Left cardiac atrium (tissue), 4 donors: ENCODE data around the gene STMN3. TPM values are rescaled to one million over a fixed set of nuclear protein-coding genes. Genes with fewer than 3 reads are reported as not detected.
A peak's percentile ranks its signal among the peaks of the same experiment; 100 is the strongest.
"Not testable (repeated sequence)": the region's sequence is repeated elsewhere in the genome, so short reads cannot be mapped to it uniquely, and the experiment has no call there.

Experiments
- ATAC-seq, 2 donors: fragments of 200-7000 bp; cut with Tn5 transposase; one replicate each; pipeline ENCODE4 v1.9.1; 2020; ENCODE audit warnings: mild to moderate bottlenecking in 2 of 2, moderate library complexity in 2 of 2
- DNase-seq: peaks from one replicate; pipeline ENCODE4 v3.0.0-alpha.2; 2020
- intact Hi-C, 2 donors: fragments of 100-400 bp; cut with DNase I; formaldehyde crosslinking; loops; one replicate each; pipeline versions ENCODE4 v1.14.1 to v1.15.1; 2022 to 2023
- total RNA-seq, 2 donors: library from RNA; stranded (reverse); fragmentation: NEBNext Ultra II Directional; extraction: Animal tissue kit (Norgen Biotek cat#: 25700); gene quantifications; one replicate each; pipeline ENCODE4 v1.2.1, GENCODE V29; 2021
- donor health status: DM: no; HTN: yes; CAD: no.
- donor health status: DM: no; HTN: yes; CAD: no; lungs with severe emphysema.
- donor health status: DM: yes; HTN: yes; CAD: no.
- donor health status: Dilated cardiomyopathy.

STMN3 gene
- total RNA-seq, 2 donors from 2014 or later: 6.9 to 8.4 TPM

DNA sequence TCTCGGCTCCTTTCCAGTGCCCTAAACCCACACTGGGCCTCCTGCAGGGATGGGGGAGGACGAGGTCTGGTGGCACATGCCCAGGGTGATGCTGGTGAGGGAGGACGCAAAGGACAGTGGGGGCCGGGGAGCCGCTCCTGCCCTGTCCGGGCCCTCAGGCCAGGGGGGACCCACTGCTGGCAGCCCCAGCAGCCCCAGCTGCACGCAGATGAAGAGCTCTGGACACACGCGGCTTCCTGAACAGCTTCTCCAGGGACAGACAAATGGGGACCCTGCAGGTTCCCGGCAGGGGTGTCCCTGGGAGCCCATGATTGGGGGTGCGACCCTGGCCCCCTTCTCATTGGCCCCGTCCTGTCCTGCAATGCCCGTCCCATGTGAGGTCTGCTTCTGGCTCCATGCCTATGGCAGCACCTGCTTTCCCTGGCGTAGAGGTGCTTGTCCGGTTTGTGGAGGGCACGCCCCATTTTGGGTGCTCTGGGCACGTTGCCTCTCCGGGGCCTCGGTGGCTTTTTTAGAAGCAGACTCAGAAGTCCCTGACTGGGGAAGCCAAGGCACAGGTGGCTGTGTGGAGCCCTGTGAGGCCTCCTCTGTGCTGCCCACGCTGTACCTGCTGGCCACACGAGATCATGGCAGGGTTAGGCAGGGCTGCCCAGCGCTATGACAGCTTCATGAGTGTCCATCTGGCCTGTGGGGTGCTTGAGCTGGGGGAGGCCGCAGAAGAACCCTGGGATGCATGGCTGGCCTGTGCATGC lies 27.8 kb upstream of the STMN3 start:
- ATAC-seq (no peak), DNase-seq (no peak)
- intact Hi-C loops: no loop called here

DNA sequence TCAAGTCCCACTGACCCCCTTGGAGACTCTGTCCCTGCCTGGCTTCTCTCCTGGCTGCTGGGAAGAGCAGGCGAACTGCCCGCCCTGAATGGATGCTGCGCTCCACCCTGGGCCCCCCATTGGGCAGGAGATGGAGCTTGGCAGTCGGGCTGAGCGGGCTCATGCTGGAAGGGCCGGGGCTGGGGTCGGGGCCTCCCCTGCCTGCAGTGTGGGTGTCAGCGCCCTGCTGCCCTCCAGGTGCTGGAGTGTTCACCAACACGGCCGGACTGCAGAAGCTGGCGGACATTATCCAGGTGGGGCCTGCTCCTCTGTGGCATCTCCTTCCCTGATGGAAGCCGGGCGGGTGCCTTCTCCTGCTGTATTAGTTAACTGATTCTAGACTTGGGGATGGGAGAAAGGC lies 27.2 kb upstream of the STMN3 start:
- DNase-seq: no peak
- ATAC-seq: no peak
- intact Hi-C loops: no loop called here

DNA sequence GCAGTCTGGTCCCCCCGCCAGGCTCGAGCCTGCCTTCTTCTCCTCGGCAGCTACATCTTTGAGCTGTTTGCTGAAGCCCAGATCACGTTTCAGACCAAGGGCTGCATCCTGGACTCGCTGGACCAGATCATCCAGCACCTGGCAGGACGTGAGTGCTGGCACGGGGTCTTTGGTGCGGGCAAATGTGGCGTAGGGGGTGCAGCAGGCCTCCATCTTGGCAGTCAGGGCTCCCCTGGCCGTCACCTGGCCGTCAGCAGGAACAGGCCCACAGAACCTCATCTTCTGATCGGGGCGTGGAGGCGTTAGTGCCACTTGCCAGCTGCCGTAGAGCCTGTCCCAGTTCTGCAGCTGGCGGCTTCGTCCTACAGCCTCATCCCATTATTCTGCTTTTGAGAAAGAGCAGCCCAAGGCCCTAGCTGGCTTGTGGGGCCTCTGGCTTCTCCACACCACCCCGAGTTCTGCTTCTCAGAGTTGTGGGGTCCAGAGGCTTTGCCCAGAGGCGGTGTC lies 26.6 kb upstream of the STMN3 start:
- no peak for ATAC-seq
- intact Hi-C loops: no loop called here
- DNase-seq: no peak

DNA sequence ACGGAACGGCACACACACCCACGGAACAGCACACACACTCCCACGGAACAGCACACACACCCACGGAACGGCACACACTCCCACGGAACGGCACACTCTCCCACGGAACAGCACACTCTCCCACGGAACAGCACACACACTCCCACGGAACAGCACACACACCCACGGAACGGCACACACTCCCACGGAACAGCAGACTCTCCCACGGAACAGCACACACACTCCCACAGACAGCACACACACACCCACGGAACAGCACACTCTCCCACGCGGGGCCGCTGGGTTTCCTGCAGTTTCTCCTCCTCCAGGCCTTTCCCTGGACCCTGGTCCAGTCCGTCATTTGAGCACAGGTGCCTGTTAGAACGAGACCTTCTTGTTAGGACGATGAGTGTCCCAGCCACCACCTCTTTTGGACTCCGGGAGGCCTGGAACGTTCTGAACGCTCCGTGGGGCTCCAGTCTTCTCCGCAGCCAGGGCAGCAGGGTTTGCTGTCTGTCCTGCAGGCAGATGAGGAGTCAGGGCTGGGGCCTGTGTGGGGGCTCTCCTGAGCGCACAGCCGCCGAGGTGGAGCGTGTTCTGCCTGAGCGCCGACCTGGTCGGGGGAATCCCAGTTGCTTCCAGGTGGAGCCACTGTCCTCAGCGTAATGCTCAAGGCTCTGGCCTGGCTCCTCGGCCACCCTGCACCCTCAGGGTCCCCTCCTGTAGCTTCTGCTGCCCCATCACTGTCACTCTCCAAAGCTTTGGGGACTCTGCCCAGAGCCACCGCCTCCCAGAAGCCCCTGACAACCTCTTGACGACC lies 25.6 kb upstream of the STMN3 start:
- intact Hi-C loops: no loop called here
- no peak for ATAC-seq
- no peak for DNase-seq

DNA sequence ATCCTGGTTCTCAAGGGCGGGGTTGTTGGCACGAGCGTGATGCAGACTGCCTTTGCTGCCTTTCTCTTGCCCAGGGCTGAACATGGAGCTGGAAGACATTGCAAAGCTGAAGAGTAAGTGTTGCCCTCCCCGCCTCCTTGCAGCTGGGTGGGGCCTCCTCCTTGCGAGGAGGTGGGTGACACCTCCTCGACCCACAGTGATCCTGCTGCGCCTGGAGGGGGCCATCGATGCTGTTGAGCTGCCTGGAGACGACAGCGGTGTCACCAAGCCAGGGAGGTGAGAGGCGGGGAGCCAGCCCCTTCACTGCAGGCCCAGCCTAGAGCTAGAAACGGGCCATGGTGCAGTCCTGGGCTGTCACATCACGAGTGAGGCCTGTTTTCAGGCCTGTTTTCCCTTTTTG lies 24.8 kb upstream of the STMN3 start:
- ATAC-seq (no peak), DNase-seq (no peak)
- intact Hi-C loops: no loop called here

DNA sequence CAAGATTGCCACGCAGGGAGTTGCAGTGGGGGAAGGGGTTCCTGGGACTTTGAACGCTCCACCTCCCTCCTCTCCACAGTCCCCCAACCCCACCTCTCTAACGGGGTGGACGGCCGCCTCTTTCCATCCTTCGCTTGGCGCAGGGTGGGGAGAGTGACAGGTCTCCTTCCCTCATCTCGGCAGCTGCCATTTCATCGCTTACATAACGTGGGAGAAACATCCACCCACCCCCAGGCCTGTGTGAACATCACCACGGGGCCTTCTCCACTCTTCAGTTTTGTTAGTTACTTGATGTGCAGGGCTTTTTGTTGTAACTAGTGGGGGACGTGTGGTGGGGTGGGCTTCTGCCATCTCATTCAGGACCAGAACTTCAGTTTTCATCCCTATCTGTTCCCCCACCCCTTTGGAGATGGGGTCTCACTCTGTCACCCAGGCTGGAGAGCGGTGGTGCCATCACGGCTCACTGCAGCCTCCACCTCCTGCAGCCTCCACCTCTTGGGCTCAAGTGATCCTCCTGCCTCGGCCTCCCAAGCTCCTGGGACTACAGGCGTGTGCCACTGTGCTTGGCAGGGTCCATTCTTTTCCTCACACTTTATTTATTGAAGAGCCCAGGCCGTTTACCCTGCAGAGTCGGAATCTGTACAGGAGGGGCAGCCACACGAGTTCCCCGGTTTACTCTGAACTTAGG lies 22.6 kb upstream of the STMN3 start:
- no peak for DNase-seq
- ATAC-seq: no peak
- intact Hi-C loops: no loop called here

DNA sequence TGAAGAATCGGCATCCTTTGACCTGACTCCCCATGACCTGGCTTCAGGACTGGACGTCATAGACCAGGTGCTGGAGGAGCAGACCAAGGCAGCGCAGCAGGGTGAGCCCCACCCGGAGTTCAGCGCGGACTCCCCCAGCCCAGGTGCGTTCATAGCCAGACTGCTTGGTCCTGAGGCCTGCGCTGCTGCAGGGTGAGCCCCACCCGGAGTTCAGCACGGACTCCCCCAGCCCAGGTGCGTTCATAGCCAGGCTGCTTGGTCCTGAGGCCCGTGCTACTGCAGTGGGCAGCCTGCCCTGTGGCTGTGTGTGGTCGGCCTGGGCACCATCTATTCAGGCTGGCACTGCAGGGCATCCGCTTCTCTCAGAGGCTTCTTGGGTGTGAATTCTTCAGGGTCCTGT lies 20.7 kb upstream of the STMN3 start:
- intact Hi-C loops: no loop called here
- DNase-seq: no peak
- no peak for ATAC-seq

DNA sequence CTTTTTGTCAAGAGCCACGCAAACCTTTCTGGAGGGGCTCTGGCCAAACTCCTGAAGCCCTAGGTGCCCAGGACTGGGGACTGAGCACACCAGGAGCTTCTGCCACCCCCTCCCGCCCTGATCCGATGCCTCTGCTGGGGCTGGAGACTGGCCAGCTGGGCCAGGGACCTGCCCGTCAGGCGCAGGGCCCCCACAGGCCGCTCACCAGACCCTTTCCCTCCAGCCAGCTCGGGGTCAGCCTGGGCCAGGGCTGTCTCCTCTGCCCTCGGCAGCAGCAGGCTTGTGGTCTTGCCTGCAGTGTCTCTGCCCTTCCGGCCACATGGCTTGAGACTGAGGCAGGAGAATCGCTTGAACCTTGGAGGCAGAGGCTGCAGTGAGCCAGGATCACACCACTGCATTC lies 19.4 kb upstream of the STMN3 start:
- no peak for ATAC-seq
- intact Hi-C loops: no loop called here
- DNase-seq: no peak

DNA sequence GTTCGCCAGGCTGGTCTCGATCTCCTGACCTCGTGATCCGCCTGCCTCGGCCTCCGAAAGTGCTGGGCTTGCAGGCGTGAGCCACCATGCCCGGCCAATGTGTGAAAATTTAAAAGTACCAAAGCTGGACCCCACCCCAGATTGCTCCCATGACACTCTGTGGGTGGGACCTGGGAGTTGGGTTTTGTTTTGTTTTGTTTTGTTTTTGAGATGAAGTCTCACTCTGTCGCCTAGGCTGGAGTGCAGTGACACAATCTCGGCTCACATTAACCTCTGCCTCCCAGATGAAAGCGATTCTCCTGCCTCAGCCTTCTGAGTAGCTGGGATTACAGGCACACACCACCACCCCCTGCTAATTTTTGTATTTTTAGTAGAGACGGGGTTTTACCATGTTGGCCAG lies 18.5 kb upstream of the STMN3 start:
- intact Hi-C loops, DNase-seq, ATAC-seq: not testable (repeated sequence)

DNA sequence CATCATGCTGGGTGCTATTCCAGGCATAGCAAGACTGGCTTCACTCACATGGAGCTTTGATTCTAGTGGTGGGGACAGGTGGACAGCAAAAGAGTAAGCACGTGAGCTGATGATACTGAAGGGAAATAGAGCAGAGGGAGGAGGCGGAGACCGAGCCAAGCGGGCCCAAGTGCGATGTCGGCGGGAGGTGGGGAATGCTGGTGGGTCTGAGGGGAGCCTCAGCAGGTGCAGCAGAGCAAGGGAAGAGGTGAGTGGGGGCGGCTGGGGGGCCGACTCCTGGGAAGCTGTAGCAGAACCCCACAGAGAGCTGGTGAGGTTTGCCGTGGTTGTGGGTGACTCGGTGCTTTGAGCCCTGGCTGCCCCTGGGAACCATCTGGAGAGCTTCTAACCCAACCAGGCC lies 15.1 kb upstream of the STMN3 start:
- intact Hi-C loops: no loop called here
- DNase-seq (no peak), ATAC-seq (no peak)

DNA sequence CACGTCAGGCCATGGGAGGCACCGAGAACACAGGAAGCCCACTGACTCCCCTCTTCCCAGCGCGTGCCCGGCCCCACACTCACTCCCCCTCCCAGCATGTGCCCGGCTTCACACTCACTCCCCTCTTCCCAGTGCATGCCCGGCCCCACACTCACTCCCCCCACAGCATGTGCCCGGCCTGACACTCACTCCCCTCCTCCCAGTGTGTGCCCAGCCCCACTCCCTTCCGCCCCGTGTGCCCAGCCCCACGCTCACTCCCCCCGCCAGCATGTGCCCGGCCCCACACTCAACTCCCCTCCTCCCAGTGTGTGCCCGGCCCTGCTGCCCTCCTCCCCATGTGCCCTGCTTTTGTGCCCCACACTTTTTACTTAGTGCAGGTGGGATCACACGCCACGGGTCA lies 14.6 kb upstream of the STMN3 start:
- intact Hi-C loops: no loop called here
- no peak for DNase-seq
- no peak for ATAC-seq

DNA sequence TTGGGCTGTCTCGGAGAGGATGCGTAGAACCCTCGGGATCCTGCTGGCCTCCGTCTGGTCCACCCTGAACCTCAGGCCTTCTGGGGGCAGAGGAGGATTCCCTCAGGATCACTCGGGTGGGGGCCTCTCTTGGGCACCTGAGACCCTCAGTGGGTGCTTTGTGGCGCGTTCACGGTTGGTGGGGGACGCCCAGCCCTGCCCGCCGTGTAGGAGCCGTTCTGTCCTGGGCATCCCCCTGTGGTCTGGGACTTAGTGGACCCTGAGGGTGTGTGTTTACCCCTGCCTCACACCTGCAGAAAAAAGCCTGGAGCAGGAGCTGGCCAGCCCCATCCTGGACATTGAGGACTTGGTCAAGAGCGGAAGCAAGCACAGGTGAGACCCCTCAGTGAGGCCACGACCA lies 12.5 kb upstream of the STMN3 start:
- intact Hi-C loops: no loop called here
- DNase-seq: no peak
- ATAC-seq: no peak

DNA sequence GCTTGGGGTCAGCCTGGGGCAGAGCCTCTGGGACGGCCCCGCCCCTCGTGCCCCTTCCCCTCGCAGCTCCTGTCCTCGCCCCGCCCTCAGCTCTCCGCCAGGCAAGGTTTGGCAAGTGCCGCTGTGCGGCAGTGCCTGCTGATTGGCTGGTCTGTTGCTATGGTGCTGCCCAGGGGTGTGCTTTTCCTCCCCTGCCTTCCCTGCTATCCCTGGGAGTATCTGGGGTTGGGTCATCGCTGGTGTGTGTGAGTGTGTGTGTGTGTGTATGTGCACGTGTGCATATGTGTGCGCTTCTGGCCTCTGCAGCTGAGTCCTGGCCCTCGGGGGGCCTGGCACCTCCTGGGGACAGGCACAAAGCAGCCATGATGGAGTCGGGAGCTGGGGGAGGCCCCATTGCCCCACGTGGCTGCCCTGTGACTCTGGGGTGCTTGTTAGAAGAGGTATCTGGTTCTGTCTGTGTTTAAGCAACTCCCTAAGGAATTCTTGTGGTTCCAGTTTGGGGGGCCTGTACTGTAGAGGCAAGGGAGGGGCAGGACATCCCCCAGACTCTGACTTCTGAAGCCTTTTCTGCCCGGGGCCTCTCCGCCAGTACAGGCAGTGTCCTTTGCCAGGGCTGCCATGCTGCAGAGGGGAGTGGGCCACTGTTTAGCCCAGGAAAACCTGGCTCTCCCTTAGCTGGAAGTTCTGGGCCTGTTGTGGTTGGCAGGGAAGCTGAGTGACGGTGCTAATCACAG lies 11.8 kb upstream of the STMN3 start:
- intact Hi-C loops: no loop called here
- DNase-seq: no peak
- peak; percentile 19 to 76 for ATAC-seq

DNA sequence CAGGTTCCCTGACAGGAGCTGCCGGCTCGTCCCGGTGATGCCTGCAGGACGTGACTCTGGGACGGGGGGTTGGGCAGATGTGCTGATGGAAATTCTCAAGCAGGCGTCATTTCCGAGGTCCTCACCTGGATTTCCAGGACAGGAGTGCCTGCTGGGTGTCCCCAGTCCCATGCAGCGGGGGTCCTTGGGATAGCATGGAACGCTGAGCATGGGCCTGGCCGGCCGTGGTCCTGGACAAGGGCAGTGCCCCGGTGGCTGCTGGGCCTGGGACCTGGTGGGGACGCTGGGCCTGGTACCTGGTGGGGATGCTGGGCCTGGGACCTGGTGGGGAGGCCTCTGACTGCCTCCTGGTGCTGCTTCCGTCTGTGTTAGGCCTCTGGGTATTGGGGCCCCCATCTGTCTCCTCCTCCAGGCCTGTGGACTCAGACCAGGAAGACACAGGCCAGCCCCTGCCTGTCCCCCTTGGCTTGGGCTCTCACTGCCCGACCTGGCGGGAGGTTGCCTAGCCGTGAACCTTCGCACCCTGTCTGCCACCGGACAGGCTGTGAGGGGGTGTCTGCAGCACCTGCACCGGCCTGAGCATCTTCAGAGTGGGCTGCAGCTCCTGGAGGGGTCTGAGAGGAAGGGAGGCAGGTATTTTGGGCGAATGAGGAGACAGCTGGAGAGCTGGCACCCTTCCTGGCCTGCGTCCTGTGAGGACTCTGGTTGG lies 11.1 kb upstream of the STMN3 start:
- ATAC-seq (no peak), DNase-seq (no peak)
- intact Hi-C loops: no loop called here

DNA sequence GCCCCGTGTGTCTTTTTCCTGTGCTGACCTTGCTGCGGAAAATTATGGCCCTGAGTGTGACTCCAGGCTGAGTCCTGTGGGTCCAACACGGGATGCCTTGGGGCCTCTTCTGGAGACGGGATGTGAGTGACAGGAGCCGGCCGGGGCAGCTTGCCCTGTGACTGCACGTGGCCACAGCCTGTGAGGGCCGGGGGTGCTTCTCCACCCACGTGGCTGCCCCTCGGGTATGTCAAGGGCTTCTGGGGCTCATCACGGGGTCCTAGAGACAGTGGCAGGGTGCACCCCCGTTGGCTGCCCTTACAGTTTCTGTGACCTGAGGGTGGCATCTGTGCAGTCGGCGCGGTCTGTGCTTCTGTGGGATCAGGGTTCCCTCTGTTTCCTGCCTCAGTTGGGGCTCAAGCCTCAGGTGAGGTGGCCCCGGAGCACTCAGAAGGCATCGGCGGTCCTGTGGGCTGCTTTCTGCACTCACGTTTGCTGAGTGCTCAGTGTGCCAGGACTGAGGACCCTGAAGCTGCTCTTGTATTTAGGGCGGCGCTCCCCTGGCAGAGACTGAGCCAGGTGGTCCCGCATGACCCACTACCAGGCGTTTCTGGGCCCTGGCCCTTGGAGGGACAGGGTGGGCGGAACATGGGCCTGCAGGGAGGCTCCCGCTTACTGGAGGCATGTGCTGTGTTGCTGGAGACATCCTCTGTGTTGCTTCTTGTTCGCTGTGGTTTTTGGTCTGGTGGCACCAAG lies 10.3 kb upstream of the STMN3 start:
- intact Hi-C loops: no loop called here
- no peak for ATAC-seq
- no peak for DNase-seq

DNA sequence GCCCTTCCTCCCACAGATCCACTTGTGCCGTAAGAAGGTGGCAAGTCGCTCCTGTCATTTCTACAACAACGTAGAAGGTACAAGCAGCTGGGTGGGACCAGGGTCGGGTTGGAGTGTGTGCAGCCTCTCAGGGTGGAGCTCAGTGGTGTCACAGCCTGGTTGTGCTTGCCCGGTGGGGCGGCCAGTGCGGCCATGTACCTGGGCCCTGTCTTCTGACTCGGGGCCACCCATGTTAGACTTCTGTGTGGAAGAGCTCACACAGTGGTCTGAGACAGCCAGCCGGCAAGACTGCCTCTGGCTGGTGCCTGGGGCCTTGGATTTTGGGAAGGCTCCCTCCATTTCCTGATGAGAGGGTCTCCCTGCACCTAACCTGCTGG lies 9.6 kb upstream of the STMN3 start:
- intact Hi-C loops: no loop called here
- ATAC-seq (no peak), DNase-seq (no peak)

DNA sequence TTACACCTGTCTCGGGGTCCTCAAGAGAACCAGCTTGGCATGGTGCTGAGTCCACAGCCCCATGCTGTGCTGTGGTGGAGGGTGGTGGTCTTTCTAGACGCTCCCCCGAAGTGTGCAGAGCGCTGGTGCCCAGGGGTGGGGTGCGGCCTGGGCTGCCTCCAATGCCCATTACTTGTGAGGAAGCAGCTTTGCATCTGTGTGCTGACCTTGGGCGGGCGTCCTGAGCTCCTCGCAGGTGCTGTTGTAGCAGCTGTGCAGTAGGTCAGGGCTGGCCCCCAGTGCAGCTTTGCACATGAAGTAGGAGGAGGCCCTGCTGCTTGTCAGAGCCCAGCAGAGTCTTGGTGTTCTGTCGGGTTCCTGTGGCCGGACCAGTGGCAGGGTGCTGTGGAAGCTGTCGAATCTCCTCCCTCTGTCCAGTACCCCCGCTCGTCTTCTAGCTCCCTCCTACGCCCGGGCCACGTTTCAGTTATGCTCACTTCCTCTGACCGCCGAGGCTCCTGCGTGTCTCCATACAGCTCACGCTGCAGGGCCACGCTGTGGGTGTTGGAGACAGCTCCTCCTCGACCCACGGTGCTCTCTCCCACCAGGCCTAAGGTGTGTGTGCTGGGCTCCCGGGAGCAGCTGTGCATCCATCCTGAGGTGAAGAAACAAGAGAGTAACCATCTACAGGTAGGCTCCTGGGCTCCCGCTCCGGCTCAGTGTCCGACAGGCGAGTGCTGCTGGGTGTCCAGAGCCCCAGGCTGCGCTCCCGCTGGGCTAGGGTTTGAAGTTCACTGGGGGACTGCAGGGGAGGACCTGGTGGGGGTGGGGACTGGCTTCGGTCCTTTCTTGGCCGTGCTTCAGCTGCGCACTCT lies 9.0 kb upstream of the STMN3 start:
- intact Hi-C loops: no loop called here
- no peak for DNase-seq

More for the DNA sequence above, 9.0 kb upstream of the STMN3 start:
- no peak for ATAC-seq
